ENCODE measurements around the gene KIF1A.

Gene KIF1A, protein sequence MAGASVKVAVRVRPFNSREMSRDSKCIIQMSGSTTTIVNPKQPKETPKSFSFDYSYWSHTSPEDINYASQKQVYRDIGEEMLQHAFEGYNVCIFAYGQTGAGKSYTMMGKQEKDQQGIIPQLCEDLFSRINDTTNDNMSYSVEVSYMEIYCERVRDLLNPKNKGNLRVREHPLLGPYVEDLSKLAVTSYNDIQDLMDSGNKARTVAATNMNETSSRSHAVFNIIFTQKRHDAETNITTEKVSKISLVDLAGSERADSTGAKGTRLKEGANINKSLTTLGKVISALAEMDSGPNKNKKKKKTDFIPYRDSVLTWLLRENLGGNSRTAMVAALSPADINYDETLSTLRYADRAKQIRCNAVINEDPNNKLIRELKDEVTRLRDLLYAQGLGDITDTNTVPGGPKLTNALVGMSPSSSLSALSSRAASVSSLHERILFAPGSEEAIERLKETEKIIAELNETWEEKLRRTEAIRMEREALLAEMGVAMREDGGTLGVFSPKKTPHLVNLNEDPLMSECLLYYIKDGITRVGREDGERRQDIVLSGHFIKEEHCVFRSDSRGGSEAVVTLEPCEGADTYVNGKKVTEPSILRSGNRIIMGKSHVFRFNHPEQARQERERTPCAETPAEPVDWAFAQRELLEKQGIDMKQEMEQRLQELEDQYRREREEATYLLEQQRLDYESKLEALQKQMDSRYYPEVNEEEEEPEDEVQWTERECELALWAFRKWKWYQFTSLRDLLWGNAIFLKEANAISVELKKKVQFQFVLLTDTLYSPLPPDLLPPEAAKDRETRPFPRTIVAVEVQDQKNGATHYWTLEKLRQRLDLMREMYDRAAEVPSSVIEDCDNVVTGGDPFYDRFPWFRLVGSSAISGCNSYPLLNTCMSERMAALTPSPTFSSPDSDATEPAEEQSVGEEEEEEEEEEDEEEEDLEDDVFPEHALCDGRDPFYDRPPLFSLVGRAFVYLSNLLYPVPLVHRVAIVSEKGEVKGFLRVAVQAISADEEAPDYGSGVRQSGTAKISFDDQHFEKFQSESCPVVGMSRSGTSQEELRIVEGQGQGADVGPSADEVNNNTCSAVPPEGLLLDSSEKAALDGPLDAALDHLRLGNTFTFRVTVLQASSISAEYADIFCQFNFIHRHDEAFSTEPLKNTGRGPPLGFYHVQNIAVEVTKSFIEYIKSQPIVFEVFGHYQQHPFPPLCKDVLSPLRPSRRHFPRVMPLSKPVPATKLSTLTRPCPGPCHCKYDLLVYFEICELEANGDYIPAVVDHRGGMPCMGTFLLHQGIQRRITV (N-terminal part only)

GRCh38 chr2:240819858-240820606 lies at the start of gene KIF1A:
Gene KIF1A (minus strand): TSS chr2:240820219. CDS start chr2:240797752, 22,467 bp downstream.
- DNase-seq, result peak; percentile 84

DNA sequence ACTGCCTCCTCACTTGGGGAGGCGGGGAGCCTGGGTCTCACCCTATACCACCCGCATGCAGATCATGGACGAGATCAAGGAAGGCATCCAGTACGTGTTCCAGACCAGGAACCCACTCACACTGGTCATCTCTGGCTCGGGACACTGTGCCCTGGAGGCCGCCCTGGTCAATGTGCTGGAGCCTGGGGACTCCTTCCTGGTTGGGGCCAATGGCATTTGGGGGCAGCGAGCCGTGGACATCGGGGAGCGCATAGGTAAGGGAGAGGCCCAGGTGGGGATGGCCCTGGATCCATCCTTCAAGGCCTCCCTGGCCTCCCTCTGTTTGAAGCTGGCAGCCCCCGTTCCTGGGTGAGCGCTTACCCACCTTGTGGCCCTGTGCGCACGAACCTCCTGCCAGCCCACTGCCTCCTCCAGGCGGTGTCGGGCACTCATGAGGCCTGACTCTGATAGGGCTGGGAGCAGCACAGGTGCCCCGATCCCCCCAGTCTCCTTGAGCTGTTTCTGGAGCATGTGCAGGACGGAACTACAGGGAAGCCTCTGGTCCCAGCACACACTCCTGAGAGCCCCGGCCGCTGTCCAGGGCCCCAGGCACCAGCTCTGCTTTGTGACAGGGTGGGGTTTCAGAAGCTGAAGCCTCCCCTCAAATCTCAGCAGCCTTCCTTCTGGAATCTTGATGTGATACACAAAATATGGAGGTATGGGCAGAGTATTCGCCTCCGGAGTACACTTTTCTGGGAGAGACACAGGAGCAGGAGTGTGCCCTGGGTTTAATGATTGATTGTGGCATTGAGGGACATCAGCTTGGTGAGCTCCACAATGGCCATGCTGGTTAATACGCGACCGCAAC lies 49.3 kb upstream of the KIF1A start:
- DNase-seq, result no peak

GRCh38 chr2:240868286-240869108 lies 48.5 kb upstream of the KIF1A start, which contains the start of gene AGXT:
Gene AGXT (plus strand): TSS chr2:240868824. CDS start chr2:240868866, 42 bp downstream.
- DNase-seq, result no peak

DNA sequence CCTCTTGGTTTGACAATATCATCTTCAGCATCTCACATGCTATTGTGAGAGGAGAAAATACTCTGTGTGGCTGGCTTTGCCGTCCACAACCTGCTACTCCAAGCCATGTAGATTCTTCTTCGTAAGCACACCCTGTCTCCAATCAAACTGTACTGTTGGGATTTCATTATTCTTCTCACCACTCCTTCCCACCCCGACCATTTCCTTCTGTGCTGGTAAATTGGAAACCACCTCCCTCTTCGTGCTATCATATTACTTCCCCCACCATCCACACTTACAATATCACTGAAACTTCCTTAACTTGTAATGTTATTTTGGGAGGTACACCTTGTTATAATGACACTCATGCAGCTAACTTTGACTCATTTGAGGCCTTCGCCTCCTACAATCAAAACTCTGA lies 45.4 kb upstream of the KIF1A start:
- no peak for DNase-seq

DNA sequence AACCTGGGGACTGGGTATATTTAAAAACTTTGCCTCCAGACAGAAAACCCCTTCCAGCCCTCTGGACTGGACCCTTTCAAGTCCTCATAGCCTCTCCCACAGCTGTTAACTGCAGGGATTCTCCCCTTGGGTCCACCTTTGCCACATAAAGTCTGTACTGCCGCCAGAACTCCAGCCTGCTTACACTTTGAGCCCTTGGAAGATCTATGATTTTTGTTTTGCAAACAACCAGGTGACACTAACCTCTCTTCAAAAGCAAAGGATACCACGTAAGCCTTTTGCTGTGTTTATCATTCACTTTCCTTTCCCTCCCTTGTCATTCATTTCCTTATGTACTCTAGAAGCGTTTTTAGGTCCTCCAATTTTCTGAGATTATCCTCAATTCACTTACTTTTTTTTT lies 44.5 kb upstream of the KIF1A start:
- no peak for DNase-seq

DNA sequence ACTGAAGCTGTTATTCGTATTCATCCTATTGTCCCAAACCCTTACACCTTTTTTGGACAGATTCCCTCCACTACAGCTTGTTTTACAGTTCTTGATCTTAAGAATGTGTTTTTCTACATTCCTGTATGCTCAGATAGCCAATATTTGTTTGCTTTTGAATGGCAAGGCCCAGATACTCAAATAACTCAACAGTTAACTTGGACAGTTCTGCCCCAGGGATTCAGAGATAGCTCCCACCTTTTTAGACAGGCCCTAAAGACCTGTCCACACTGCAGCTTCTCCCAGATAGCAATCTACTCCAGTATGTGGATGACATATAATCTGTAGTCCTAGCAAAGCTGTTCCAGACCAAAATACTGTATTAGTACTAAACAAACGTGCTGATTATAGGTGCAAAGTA lies 41.5 kb upstream of the KIF1A start:
- DNase-seq, result no peak

- DNase-seq, result no peak
These were observed 38.9 kb upstream of the KIF1A start for GRCh38 chr2:240858871-240859270.

DNA sequence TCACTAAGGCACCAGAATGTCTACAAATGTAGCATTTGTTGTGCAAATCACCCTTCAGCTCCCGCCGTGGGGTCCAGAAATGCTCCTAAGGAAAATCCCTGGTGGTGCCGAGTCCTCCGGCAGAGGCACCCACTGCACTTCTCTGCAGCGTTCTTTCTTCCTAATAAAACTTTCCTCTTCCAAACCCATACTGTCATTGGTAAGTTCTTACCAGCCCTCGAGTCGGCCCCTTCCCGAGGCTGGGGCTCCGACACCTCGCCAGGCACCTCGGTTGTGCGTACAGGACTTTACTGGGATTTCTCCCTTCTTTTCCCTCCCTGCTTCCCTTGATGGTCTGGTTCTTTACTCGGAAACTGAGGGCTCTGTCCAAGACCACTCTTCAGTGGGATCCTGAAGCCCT lies 38.3 kb upstream of the KIF1A start:
- no peak for DNase-seq

- DNase-seq, result no peak
These were observed 37.3 kb upstream of the KIF1A start for GRCh38 chr2:240857039-240858008.

- no peak for DNase-seq
These were observed 36.3 kb upstream of the KIF1A start for GRCh38 chr2:240856151-240856980.

DNA sequence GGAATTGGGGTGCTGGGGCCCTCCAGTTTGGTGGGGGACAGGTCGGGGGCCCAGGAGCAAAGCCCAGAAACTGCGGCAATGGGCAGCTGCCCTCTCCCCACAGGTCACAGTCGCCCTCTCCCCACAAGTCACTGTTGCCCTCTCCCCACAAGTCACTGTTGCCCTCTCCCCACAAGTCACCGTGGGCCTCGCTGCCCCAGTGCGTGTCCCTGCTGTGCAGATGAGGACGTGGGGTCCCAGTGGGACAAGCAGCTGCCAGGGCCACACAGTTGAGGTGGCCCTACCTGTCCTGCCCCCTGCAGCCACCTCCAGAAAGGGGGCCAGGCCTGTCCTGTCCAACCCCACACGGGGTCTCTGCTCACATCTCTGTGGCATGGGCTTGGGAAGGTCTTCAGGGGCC lies 35.7 kb upstream of the KIF1A start:
- no peak for DNase-seq

GRCh38 chr2:240852671-240853314 lies 32.8 kb upstream of the KIF1A start:
- DNase-seq, result no peak

- DNase-seq, result peak; percentile 62
These were observed 31.3 kb upstream of the KIF1A start for GRCh38 chr2:240851078-240851991.

GRCh38 chr2:240850756-240851077 lies 30.7 kb upstream of the KIF1A start:
- DNase-seq, result no peak

DNA sequence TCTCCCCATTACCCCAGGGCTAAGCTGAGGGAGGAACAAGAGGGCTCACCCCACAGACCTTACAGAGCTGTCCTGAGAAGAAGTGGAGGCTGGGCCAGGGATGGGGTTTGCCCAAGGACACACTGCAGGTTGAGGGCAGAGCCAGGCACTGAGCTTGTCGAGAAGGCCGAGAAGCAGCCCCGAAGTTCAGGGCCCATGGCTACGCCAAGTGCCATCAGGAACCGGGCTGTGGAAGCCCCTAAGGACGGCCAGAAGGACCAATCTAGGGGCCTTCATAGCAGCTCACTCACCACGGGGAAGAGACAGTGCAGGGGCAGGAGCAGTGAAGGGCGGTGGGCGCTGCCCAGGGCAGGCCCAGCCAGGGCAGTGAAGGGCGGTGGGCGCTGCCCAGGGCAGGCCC lies 30.0 kb upstream of the KIF1A start:
- DNase-seq, result no peak

DNA sequence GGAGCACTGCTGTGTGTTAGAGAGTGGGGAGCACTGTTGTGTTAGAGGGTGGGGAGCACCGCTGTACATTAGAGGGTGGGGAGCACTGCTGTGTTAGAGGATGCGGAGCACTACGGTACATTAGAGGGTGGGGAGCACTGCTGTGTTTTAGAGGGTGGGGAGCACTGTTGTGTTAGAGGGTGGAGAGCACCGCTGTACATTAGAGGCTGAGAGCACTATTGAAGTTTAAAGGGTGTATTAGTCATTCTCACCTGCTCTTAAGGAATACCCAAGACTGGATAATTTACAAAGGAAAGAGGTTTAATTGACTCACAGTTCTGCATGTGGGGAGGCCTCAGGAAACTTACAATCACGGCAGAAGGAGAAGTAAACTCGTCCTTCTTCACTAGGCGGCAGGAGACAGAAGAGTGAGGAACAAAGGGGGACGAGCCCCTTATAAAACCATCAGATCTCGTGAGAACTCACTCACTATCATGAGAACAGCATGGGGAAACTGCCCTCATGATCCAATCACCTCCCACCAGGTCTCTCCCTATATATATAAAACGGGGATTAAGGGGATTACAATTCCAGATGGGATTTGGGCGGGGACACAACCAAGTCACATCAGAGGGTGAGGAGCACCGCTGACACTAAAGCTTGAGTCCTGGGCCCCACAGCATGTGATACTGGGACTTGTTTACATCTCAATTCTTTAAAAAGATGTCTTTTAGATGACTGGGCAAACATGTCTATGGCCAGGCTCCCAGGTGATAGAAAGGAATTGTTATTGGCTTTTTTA lies 29.1 kb upstream of the KIF1A start:
- no peak for DNase-seq
